Activated T-helper 9 cell treated with anti-CD3 and anti-CD28 coated beads, Interleukin-2, amount 50 U/mL, for 16 hours (primary cell): Measurements from ENCODE around the gene GLIPR1L1.
"Not testable (repeated sequence)": the region's sequence is repeated elsewhere in the genome, so short reads cannot be mapped to it uniquely, and the experiment has no call there.

ENCODE experiments used
- DNase-seq: peaks from one replicate; pipeline ENCODE4 v3.0.0-alpha.2; 2020; ENCODE audit warnings: low read depth

Gene GLIPR1L1, protein sequence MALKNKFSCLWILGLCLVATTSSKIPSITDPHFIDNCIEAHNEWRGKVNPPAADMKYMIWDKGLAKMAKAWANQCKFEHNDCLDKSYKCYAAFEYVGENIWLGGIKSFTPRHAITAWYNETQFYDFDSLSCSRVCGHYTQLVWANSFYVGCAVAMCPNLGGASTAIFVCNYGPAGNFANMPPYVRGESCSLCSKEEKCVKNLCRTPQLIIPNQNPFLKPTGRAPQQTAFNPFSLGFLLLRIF

DNA sequence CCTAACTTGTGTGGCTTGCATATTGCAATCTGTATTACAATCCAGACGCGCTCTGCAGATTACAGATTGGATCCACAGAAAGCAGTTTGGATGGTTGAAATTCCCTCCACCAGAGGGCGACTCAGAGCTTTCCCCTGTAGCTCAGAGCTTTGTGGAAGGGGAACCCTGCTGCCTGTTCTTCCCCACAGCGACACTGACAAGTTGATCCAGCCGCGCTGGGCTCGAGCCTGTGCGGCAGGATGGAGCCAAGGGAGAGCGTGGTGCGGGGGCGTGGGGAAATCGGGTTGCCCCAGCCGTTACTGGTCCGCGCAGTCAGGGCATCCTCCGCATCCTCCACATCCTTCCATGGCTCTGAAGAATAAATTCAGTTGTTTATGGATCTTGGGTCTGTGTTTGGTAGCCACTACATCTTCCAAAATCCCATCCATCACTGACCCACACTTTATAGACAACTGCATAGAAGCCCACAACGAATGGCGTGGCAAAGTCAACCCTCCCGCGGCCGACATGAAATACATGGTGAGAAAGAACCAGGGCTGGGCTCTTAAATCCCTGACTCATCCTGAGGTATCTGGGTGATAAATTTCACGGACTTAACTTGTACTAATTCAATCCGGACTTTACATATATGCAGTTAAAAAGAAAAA lies at the start of gene GLIPR1L1:
Gene GLIPR1L1, plus strand, starts transcription at position 287 of the 647 bp plus-strand sequence. Its CDS starts 59 bp downstream, at position 346.
- peak; percentile 66 for DNase-seq

DNA sequence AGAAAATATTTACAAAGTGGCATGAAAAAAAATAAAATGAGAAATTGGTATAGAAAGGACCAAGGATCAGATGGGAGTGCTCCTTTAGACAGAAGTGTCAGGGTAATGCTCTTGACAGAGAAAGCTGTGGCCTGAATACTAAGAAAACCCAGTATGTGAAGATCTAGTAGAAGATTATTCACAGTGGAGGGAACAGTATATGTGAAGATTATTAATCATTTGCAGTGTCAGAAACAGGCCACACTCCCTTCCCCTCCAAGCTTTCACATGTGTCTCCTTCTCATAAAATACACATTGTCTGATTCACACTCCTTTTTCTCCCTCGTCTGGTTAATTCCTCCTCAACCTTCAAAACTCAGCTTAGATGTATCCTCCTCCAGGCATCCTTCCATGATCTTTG lies 45.6 kb upstream of the GLIPR1L1 start:
- no peak for DNase-seq

DNA sequence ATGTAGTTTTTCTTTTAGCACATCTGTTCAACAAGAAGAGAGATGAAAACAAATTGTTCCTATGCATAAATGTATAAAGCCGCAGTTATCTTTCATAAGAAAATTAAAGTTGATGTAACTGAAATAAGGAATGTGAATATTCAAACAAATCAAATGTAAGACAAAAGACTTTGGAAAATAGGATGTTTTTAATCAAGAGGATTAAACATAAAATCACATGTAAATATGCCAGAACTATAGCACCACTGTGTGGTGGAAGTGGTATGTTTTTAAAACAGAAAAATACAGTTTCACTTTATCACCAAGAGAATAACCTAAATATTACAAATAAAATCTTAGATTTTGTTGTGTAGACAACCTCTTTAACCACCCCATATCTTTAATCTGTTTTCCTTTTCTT lies 44.7 kb upstream of the GLIPR1L1 start:
- DNase-seq, result no peak

DNA sequence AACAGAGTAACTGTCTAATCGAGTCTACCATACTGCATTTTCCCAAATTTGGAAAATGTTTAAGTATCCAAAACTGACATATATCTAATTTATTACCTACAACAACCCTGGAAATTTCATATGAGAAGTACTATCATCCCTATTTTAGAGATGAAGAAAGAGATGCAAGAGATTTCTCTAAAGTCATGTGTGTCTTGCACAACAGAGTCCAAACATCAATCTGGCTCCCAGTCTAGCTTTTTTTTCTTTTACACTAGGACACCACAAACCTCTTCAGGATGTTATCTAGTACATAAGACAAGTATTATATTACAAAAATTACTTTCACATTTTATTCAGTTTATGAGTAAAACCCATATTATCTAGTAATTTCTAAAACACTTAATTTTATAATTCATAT lies 43.5 kb upstream of the GLIPR1L1 start:
- DNase-seq, result no peak

DNA sequence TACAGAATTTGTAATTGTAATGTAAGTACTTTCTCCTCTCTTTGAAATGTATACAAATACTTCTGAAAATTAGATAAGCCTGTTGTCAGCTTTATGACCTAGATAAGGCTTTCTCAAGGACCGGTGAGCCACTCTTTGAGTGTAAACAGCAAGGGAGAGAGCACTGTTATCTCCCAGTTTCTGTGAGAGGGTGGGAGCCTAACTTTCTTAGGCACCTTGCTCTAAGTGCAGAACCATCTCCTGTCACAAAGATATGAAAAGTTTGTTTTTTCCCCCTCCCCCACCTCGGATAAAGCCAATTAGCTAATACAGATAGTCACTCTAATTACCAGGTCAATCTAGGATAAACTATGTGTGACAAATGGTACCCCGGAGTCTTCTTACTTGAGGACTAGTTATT lies 40.1 kb upstream of the GLIPR1L1 start:
- DNase-seq, result no peak

DNA sequence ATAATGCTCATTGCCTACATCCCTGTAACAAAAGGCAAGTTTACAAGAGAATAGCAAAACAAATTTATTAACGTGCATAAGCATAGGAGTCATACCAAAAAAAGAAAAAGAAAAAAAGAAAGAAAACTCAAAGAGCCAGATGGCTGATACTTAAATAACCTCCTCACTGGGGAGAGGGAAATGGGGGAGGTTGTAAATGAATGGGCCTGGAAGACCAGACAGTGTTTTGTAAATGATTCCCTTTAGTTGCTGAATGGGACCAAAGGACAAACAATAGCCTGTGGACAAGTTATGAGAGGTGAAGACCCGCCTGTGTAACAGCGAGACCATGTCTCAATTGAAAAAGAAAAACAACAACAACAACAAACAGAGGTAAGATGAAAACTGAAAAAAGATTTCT lies 39.7 kb upstream of the GLIPR1L1 start:
- no peak for DNase-seq

DNA sequence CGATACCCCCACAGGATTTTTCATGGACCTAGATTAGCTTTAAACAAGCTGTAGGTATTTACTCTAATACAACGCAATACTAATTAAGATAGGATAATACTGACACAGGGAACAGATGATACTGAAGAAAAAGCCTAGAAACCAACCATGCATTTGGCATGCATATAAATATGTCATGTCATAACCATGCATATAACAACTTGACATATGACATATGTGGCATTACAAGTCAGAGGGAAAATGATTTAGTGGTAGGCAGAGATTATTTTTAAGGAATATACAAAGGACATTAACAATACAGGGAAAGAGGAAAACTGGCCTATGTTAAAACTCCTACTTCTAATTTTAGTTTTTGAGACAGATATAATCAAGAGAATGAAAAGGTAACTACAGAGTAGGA lies 32.2 kb upstream of the GLIPR1L1 start:
- DNase-seq, result no peak

DNA sequence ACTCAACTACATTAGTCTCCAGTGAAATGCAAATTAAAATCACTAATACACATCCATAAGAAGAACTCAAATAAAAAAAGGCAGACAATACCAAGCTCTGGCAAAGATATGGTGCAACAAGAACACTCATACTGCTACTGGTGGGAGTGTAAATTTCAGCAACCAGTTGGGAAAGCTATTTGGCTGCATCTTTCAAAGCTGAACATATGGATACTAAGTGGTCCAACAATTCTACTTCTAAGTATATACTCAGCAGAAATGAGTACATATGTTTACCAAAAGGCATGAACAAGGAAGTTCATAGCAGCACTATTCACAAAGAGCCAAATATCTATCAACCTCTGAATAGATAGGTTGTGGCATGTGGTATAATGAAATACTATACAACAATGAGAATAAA lies 31.7 kb upstream of the GLIPR1L1 start:
- DNase-seq, result no peak

DNA sequence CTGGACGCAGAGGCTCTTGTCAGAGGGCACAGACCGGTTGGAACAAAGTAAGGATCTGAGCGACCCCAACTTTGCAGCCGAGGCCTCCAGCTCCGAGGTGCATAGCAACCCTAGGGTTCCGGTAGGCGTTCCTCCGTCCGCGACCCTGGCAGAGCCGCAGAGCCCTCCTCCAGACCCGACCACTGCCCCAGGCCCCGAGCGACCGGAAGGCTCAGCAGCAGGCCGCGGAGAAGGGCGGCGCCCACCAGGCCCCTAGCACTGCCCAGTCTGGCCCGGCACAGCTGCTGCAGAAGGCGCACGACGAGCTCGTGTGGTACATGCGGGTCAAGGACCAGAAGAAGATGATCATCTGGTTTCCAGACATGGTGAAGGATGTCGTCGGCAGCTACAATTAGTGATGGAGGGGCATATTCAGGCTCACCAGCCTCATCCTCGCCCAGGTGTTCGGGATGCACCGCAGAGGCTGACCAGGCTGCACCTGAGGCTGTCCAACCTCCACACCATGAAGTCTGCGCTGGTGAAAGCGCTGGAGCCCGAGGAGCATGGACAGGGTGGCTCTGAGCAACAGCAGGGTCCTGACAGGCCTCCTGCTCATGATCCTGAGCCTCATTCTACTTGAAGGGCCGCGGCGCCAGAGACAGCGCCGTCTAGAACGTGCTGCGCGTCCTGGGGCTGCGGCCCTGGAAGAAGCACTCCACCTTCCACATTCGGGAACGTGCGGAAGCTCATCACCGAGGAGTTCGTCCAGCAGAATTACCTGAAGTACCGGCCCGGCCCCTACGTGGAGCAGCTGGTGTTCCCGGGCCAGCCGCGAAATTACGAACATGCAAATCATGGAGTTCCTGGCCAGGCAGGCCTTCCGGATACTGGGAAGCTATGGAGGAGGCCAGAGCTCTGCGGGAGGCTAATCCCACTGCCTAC lies 28.8 kb upstream of the GLIPR1L1 start:
- no peak for DNase-seq

DNA sequence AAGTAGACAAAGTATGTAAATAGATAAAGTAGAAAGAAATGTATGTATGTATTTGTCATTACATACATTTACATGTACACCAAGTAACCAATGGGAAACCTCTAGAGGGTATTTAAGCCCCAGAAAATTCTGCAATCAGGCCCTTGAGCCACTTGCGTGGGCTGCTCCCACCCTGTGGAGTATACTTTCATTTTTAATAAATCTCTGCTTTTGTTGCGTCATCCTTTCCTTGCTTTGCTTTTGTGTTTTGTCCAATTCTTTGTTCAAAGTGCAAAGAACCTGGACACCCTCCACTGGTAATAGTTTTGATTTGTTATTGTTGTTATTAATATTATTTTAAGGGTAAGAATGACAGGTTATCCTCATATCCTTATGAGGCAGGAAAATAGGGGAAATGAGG lies 26.2 kb upstream of the GLIPR1L1 start:
- DNase-seq, result no peak

DNA sequence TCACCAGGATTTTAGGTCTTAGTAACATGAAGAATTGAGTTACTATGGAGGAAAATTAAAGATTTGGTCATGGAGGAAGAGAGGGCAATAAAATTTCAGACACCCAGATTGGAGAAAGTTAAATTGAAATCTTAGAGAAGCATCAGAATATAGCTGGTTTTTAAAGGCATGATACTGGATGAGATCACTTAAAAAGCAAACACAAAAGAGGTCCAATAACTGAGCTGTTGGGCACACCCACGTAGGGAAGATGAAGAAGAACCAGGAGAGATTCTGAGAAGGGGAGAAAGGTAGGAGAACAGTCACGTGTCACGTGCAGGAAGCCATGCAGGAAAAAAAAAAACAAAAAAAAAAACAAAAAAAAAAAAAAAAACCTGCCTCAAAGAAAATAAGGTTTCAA lies 23.1 kb upstream of the GLIPR1L1 start:
- no peak for DNase-seq

DNA sequence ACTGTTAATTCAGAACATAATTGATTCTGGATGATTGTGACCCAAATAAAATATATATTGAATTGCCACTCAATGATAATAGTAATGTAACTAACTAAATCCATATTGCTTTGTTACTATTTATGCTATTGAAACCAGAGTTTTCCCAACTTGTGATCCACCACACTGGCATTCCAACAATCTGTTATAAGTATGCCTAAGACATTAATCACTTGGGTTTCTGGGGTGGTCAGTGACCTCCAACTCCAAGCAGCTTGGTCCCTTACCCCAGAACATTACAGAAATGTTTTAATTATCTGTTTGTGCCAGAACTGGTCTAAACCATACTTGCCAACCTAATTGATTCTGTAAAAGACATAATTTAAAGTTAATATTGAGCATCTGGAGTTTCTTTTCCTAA lies 19.0 kb upstream of the GLIPR1L1 start:
- DNase-seq, result no peak

DNA sequence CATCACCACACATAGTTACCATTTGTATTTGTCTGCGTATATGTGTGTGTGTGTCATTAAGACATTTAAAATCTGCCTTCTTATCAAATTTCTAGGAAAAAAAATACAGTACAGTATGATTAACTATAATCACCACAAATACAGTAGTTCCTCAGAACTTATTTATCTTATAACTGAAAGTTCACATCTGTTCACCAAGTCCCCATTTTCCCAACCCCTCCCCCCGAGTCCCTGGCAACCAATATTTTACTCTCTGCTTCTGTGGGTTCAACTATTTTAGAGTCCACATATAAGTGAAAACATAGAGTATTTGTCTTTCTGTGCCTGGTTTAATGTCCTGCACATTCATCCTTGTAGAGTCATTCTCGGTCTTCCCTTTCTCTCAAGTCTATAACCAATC lies 16.7 kb upstream of the GLIPR1L1 start:
- no peak for DNase-seq

DNA sequence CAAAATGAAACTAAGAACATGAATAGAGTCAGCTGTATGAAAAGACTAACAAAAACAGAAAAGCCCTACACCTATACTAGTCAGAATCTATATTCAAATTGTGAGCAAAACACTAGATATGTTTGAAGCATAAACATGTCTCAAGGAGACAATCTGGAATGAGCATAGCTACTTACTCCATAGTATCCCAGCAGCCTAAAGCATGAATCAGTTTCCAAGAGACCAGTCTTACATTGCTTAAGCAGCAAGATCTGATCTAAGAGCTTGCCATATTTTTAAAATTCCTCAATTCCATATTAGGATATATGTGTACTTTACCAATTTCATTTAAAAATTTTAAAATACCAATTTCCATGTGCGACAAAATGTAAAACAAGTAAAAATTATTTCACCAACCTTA lies 12.0 kb upstream of the GLIPR1L1 start:
- no peak for DNase-seq

DNA sequence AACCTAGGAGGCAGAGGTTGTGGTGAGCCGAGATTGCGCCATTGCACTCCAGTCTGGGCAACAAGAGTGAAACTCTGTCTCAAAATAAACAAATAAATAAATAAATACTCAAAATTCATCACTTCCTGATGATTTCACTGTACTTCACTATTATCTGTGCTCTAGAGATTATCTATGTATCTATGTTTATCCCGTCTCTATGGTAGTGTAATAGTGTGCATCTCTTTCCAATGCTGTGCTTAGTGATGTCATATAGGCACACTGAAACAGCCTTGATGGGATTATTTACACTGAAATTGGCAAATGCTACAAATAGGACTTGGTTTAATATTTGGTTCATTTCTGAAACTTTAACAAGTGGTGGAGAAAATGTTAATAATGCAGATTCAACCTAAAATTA lies 10.8 kb upstream of the GLIPR1L1 start:
- no peak for DNase-seq

DNA sequence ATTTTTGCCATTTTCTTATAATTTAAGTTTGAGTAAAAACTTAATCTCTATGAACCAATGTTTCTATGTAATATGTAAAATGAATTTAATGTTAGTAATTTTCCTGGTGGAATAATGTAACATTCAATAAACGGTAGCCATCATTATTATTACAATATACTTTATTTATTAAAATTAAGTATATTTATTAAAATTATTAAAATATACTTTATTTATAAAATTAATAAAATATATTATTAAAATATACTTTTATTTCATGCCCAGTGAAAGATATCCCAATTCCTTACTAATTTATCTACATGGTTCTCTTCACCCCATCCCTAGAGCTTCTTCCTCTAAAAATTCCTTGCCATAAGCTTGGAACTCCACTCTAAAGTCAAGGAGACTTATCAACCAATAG lies 6.8 kb upstream of the GLIPR1L1 start:
- no peak for DNase-seq

DNA sequence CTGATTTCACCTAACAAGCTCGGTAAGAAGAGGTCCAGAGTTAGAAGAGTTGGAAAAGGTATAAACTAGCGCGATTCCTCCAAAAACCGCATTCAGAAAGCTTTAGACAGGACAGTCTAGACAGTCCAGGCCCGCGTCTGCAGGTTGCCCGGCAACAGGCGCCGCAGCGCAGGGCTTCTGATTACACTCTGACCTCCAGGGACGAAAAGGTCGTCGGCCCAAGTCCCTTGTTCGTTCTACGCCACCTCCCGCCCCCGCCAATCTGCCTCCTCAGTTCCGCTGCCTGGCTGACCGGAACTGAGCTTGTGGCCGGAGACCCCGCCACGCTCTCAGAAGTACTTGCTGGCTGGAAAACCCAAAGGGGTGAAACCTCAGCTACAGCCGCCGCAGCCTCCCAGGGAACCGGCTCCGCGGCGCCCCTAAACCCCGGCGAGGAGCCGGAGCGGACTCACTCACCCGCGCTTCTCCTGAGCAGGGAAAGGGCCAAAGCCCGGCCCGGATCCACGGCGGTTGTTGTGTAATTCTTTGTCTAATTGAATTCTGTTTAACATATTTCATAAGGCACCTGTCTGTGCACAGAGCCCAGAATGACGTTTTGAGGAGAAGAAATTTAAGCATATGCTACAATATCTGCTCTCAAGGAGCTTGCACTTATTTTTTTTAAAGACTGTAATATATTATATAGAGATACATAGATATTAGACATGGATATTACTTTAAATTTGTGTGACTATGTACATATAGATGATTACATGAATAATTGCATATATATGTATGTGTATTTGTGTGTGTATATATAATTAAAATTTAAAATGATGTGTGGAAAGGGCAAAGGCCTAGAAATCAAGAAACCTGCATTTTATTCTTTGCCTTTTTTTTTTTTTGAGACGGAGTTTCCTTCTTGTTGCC lies 4.3 kb upstream of the GLIPR1L1 start, which contains the start of gene CAPS2:
Gene CAPS2, minus strand, starts transcription at position 407 of the 909 bp plus-strand sequence. CDS start 3,826 bp downstream, outside the sequence.
- DNase-seq, result peak; percentile 45

DNA sequence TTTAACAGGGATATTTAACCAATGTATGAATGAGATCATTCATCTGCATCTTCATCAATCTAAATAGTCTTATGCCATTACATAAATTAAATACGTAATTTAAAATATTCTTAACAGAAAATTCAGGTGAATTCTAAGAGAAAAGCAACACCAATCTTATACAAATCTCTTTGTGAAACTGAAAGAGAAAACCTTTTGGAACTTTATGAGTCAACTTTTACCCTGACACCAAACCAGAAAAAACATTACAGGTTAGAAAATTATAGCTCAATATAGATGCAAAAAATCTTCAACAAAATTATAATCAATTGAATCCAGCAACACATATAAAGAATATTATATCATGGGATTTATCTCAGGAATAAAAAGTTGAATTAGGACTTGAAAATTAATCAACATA lies 3.4 kb downstream of the GLIPR1L1 start:
- DNase-seq, result no peak

DNA sequence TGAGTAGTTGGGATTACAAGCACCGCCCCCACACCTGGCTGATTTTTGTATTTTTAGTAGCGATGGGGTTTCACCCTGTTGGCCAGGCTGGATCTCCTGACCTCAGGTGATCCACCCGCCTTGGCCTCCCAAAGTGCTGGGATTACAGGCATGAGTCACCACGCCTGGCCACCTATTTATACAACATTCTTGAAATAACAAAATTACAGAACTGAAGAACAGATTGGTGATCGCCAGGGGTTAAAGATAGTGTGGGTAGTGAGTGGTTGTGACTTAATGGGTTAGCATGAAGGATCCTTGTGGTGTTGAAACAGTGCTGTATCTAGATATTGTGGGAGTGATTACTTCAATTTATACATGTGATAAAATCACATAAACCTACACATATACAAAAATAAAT lies 7.4 kb downstream of the GLIPR1L1 start:
- DNase-seq, result no peak

DNA sequence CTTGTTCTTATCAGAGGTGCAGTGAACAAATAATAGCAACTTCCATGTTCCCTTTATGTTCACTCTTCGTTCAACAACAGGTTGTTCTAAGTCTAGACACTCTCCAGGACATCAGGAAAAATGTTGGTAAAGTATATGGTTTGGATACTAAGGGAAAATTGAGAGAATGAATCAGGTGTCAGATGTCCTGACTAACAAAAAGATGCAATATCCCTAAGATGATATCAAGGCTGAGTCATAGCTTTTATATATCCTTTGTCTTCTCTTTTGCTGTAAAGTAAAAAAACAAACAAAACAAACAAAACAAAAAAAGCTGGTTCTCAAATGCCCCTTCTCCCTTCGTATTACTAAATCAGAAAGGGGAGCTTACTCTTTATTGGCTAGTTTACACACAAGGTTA lies 11.1 kb downstream of the GLIPR1L1 start:
- no peak for DNase-seq

DNA sequence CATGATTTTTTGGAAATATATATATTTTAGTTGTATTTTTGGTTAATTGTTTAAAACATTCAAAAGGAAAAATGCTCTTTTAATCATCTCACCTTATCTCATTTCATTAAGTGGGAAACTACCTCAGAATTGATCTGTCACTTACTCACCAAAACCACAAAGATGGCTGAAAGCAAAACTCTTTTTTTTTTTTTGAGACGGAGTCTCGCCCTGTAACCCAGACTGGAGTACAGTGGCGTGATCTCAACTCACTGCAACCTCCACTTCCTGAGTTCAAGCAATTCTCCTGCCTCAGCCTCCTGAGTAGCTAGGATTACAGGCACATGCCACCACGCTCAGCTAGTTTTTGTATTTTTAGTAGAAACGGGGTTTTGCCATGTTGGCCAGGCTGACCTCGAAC lies 11.7 kb downstream of the GLIPR1L1 start:
- DNase-seq, result not testable (repeated sequence)

DNA sequence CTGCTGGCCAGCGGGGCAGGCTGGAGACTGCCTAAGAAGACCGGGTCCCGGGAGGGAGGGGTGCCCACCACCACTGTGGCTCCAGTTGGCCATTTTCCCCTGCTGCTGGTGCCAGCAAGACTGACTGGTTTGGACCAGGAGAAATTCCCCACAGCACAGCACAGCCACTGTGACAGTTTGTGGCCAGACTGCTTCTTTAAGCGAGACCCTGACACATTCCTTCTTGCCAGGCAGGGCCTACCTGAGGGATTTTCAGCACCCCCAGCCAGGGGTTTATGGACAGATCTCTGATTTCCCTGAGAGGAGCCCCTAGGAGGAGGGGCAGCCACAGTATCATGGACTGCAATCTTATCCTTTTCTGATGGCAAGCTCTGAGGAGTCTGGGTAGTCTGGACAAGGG lies 15.5 kb downstream of the GLIPR1L1 start:
- no peak for DNase-seq
